MCF 10A (cell line): ENCODE measurements around the gene NDOR1. TPM values are rescaled to one million over a fixed set of nuclear protein-coding genes. Genes with fewer than 3 reads are reported as not detected.

Experiments used
- BruUV-seq: library from RNA; stranded (reverse); fragments of 400-500 nt; replicated peaks from 2 replicates; lab custom pipeline; 2021; lab: Mats Ljungman, UMichigan
- CTCF ChIA-PET: fragments of 300-600 bp; sonication (Branson Sonifier 250); formaldehyde crosslinking; extraction: SDS; loops from one replicate; lab custom pipeline; 2021; ENCODE audit warnings: antibody characterized with exemption, inconsistent platforms; lab: Yijun Ruan, JAX
- POLR2A ChIA-PET: fragments of 300-600, 350-650 bp; sonication (Branson Sonifier 250); formaldehyde crosslinking; extraction: SDS; loops from one replicate; lab custom pipeline; 2020; ENCODE audit warnings: antibody characterized with exemption, inconsistent platforms; lab: Yijun Ruan, JAX
- DNase-seq: peaks from one replicate; pipeline ENCODE4 v3.0.0-alpha.2; 2018; ENCODE audit not compliant: unreplicated experiment
- H3K27ac Mint-ChIP-seq: one replicate; pipeline ENCODE4 v1.8.0; 2022; ENCODE audit warnings: mild to moderate bottlenecking, low read depth, mixed read lengths; ENCODE audit not compliant: unreplicated experiment
- H3K27me3 Mint-ChIP-seq: one replicate; pipeline ENCODE4 v1.8.0; 2022; ENCODE audit warnings: mixed read lengths; ENCODE audit not compliant: insufficient read depth, unreplicated experiment
- H3K36me3 Mint-ChIP-seq: one replicate; pipeline ENCODE4 v1.8.0; 2022; ENCODE audit warnings: mild to moderate bottlenecking, moderate library complexity, mixed read lengths; ENCODE audit not compliant: insufficient read depth, unreplicated experiment
- H3K4me1 Mint-ChIP-seq: one replicate; pipeline ENCODE4 v1.8.0; 2022; ENCODE audit warnings: mixed read lengths; ENCODE audit not compliant: insufficient read depth, unreplicated experiment
- H3K4me3 Mint-ChIP-seq: one replicate; pipeline ENCODE4 v1.8.0; 2022; ENCODE audit warnings: mild to moderate bottlenecking, moderate library complexity, mixed read lengths; ENCODE audit not compliant: unreplicated experiment
- H3K9me3 Mint-ChIP-seq: one replicate; pipeline ENCODE4 v1.8.0; 2022; ENCODE audit warnings: mixed read lengths; ENCODE audit not compliant: unreplicated experiment
- CTCF ChIP-seq: fragments of 200-600 bp; IDR thresholded peaks from one replicate; pipeline ENCODE4 v1.8.0; 2022; ENCODE audit warnings: antibody characterized with exemption, mild to moderate bottlenecking; ENCODE audit not compliant: unreplicated experiment
- intact Hi-C: fragments of 100-400 bp; cut with micrococcal nuclease; formaldehyde crosslinking; loops from 2 replicates; pipeline ENCODE4 v1.14.1; 2022
- total RNA-seq: library from RNA; stranded (reverse); gene quantifications from 2 replicates; pipeline ENCODE4 v1.2.3, GENCODE V29; 2022

NDOR1 gene
- total RNA-seq, 1 experiment from 2014 or later: 18.0 TPM

DNA sequence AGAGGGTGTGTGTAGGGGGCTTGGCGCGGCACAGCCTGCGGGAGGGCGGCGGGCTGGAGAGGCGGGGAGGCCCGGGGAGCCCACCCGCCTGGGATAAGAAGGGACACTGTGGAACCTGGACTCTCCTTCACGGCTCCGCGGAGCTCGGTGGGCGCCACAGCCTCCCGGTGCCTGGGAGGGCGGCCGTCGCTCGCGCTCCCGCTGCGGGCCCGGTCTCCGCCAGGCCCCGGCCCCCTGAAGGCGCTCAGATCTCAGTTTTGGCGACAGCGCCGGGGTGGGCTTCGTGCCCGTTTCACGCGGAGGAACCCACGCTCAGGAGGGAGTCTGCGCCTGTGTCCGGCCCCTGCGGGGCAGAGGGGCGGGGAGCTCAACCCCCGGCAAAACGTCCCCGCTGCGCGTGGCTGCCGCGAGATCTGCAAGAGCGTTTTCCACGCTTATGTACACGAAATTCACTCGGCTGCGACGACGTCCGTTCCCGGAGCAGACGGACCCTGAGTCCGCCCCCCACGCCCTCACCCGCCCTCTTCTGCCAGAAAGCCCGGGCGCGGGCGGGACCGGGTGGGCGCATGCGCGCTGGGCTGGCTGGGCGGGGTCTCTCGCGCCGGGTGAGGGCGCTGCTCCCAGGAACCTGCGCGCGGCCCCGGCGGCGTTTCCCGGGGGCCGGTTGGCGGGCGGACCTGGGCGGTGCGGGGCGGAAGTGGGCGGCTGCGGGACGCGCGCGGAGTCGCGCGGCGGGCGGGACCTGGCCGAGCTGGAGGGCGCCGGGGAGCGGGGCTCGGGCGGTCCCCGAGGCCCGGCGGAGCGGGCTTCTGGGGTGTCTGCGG is 49.3 kb downstream of the NDOR1 start, which contains the start of gene NELFB:
NELFB (plus strand) TSS at position 704 of the 824 bp plus-strand sequence.
- POLR2A ChIA-PET: interaction anchor here (0.7 to 5.6 kb wide), 15 partner anchors 11 to 364 kb away, joined by 3 to 118 read pairs (median 5); partner anchors contain the start of genes EHMT1, MAN1B1, SSNA1 and TOR4A
- CTCF ChIA-PET: interaction anchor here (0.8 to 2.2 kb wide), 4 partner anchors 11 to 23 kb away, joined by 3 to 11 read pairs (median 6); partner anchors contain the start of gene TOR4A
- Mint-ChIP-seq H3K4me3 (peak within 1 kb of the TSS; percentile 82), H3K36me3 (peaks cover 38% of the 10 kb centered on the region), H3K27ac (peak within 1 kb of the TSS; percentile 77), H3K27me3 (no peaks in the 10 kb centered on the region), H3K4me1 (no peaks in the 10 kb centered on the region), H3K9me3 (no peaks in the 10 kb centered on the region)
- no peak for TF ChIP-seq CTCF
- intact Hi-C loops: no loop called here
- DNase-seq: peak; percentile 86
- BruUV-seq: no TSS peak

- ChIA-PET CTCF (interaction anchor here (0.8 to 2.2 kb wide), 8 partner anchors 9 to 137 kb away, joined by 4 to 13 read pairs (median 6); partner anchors contain the start of gene TOR4A), POLR2A (interaction anchor here (1.0 to 5.6 kb wide), 8 partner anchors 12 to 169 kb away, joined by 3 to 118 read pairs (median 5); partner anchors contain the start of genes MAN1B1, TOR4A, TPRN and TUBB4B)
- Mint-ChIP-seq H3K4me1 (no peaks in the 10 kb centered on the region), H3K9me3 (no peaks in the 10 kb centered on the region), H3K27ac (no peak overlapping the region), H3K4me3 (peak overlapping the region; percentile 82), H3K36me3 (peaks cover 43% of the 10 kb centered on the region), H3K27me3 (no peaks in the 10 kb centered on the region)
- no TSS peak for BruUV-seq
- DNase-seq: peak; percentile 20
- intact Hi-C loops: no loop called here
- no peak for TF ChIP-seq CTCF
These were observed 50.1 kb downstream of the NDOR1 start for GRCh38 chr9:137255448-137256114.

DNA sequence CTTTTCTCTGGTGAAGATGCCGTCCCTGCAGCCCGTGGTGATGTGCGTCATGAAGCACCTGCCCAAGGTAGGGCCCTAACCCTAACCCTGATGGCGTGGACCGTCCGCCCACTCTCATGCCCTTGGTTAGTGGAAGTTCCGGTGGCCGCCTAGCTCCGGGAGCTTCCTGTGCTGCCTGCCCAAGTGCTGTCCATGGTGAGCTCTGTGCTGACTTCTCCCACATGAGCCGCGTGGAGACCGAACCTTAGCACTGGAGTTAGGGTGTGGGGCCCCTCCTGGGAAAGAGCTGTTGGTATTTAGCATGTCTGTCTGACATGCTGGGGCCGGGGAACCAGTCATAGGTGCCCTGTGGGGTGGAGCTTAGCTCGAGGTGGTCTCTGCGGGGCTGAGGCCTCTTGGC is 50.9 kb downstream of the NDOR1 start:
- no peaks in the 10 kb centered on the region for H3K4me1 Mint-ChIP-seq
- no peaks in the 10 kb centered on the region for H3K27me3 Mint-ChIP-seq
- peak overlapping the region; percentile 82 for H3K4me3 Mint-ChIP-seq
- BruUV-seq: no TSS peak
- DNase-seq: no peak
- CTCF ChIA-PET: interaction anchor here (0.6 to 1.3 kb wide), 8 partner anchors 9 to 562 kb away, joined by 3 to 13 read pairs (median 4); no protein-coding TSS in a partner anchor
- no peaks in the 10 kb centered on the region for H3K9me3 Mint-ChIP-seq
- intact Hi-C loops: no loop called here
- no peak for TF ChIP-seq CTCF
- H3K27ac Mint-ChIP-seq: no peak overlapping the region
- POLR2A ChIA-PET: interaction anchor here (1.5 to 5.6 kb wide), 3 partner anchors 13 to 56 kb away, joined by 4 to 118 read pairs (median 6); partner anchors contain the start of genes TPRN and TUBB4B
- H3K36me3 Mint-ChIP-seq: peaks cover 49% of the 10 kb centered on the region
